SK-N-SH treated with all-trans-retinoic acid at 6 μM for 48 hours (cell line): ENCODE results near the gene HEXIM2.

Experiments used
- ARNTL ChIP-seq: fragments of 450-650 bp; formaldehyde crosslinking; IDR thresholded peaks from 2 replicates; pipeline ENCODE4 v1.5.0; 2020; ENCODE audit warnings: low read depth, mild to moderate bottlenecking, moderate library complexity, borderline replicate concordance
- CSDC2 ChIP-seq: fragments of 250-450 bp; sonication (Bioruptor Pico); IDR thresholded peaks from 2 replicates; pipeline ENCODE4 v1.5.0; 2020; ENCODE audit warnings: mild to moderate bottlenecking, moderate library complexity
- CSRNP3 ChIP-seq: fragments of 250-450 bp; sonication (Bioruptor Pico); IDR thresholded peaks from 2 replicates; pipeline ENCODE4 v1.5.1; 2021; ENCODE audit warnings: mild to moderate bottlenecking, moderate library complexity
- GLIS3 ChIP-seq: fragments of 250-450 bp; sonication (Bioruptor Pico); IDR thresholded peaks from 2 replicates; pipeline ENCODE4 v1.5.0; 2020; ENCODE audit warnings: mild to moderate bottlenecking, moderate library complexity
- ISL1 ChIP-seq: fragments of 250-450 bp; sonication (Bioruptor Pico); IDR thresholded peaks from 2 replicates; pipeline ENCODE4 v2.1.2; 2022; ENCODE audit warnings: mild to moderate bottlenecking, moderate library complexity
- PPARA ChIP-seq: fragments of 250-450 bp; sonication (Bioruptor Pico); IDR thresholded peaks from 2 replicates; pipeline ENCODE4 v1.5.0; 2020; ENCODE audit warnings: mild to moderate bottlenecking, borderline replicate concordance
- RARB ChIP-seq: fragments of 250-450 bp; sonication (Bioruptor Pico); IDR thresholded peaks from 2 replicates; pipeline ENCODE4 v1.8.0; 2021; ENCODE audit warnings: mild to moderate bottlenecking, moderate library complexity
- SNAI2 ChIP-seq: fragments of 250-450 bp; sonication (Bioruptor Pico); IDR thresholded peaks from 2 replicates; pipeline ENCODE4 v1.5.0; 2020; ENCODE audit warnings: mild to moderate bottlenecking, moderate library complexity
- TCF4 ChIP-seq: fragments of 250-450 bp; sonication (Bioruptor Pico); IDR thresholded peaks from 2 replicates; pipeline ENCODE4 v1.8.0; 2021; ENCODE audit warnings: mild to moderate bottlenecking, moderate library complexity, borderline replicate concordance
- ZFP3 ChIP-seq: fragments of 250-450 bp; sonication (Bioruptor Pico); IDR thresholded peaks from 2 replicates; pipeline ENCODE4 v1.5.0; 2020; ENCODE audit warnings: mild to moderate bottlenecking, moderate library complexity
- ZFP30 ChIP-seq: fragments of 450-650 bp; formaldehyde crosslinking; IDR thresholded peaks from 2 replicates; pipeline ENCODE4 v1.5.0; 2022; ENCODE audit warnings: mild to moderate bottlenecking, moderate library complexity

GRCh38 chr17:45146166-45146565, 15.5 kb upstream of the HEXIM2 start:
- TF ChIP-seq TCF4 (CRISPR knock-in tag) (no peak), ARNTL (CRISPR knock-in tag) (no peak), CSDC2 (CRISPR knock-in tag) (no peak), ZFP3 (CRISPR knock-in tag) (no peak), GLIS3 (CRISPR knock-in tag) (no peak), CSRNP3 (no peak), RARB (CRISPR knock-in tag) (no peak), PPARA (CRISPR knock-in tag) (no peak), SNAI2 (no peak), ZFP30 (CRISPR knock-in tag) (no peak), ISL1 (CRISPR knock-in tag) (no peak)
